Stimulated activated CD4-positive, alpha-beta T cell treated with anti-CD3 and anti-CD28 coated beads, Interleukin-12 subunit alpha, Interleukin-12 subunit beta, amount 100 ng/mL, for 48 hours (primary cell): Measurements from ENCODE around the gene MORN1.

ENCODE experiments used
- DNase-seq, 3 donors: peaks; one replicate each; pipeline ENCODE4 v3.0.0-alpha.2; 2020; ENCODE audit warnings: low read depth in 2 of 3, low spot score in 1 of 3

The MORN1 gene

DNA sequence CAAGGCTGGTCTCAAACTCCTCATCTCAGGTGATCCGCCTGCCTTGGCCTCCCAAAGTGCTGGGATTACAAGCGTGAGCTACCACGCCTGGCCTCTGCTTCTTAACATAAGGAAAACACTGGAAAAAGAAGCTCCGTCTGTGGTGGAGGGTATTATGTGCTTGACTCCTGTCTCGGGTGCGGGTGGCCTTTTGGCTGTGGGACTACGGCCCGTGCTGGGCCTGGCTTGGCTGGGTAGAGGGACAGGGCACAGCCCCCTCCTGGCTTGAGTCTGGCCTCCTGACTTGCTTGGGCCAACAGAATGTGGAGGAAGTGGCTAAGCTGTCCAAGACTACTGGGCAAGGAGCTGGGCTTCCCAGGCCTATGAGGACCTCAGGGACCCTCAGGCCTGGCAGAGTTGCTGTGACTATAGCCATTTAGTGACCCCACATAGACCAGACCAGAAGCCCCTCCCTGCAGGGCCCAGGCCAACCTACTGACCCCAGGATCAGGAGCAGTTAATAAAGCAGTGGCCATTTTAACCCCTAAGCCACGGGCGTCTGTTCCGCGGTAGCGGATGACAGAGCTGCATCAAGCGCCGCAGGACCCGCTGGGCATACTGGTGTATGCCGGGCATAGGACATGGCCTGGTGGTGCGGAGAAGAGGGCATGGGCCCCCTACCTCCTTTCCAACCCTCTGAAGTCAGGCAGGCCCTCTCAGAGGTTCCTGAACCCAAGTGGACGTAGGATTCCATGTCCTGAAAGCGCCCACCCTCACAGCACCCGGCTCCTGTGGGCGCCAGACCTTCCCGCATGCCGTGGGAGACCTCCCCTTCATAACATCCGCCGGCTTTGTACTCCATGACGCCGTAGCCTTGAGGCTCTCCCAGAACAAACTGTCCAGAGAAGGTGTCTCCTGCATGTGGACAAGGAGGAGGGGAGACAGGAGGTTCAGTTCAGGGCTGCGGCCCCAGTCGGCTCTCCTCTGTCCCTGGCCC, 4.4 kb downstream of the MORN1 start:
- DNase-seq, result no peak

GRCh38 chr1:2385606-2386280, 5.6 kb downstream of the MORN1 start:
- DNase-seq, result no peak

DNA sequence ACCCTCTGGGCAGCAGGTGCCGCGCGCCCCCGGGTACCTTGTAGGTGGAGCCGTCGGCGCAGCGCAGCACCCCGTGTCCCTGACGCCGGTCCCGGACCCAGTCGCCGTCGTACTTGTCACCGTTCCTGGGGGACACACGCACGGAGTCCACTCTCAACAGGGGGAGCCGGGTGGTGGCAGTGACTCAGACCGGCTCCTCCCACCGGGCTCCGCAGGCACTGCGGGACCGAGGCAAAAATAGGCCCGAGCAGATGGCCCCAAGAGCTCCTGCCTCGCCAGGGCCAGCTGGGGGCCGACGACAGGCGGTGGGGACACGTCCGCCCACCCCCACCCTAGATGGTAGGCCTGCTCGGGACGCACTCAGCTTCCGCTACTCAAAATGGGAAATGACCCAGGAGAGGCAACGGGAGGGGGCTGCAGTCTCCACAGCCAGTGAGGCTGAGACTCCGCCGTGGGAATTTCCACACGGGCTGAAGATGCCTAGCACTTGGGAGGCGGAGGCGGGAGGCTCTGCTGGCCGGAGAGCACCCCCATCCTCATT, 6.3 kb downstream of the MORN1 start:
- no peak for DNase-seq

DNA sequence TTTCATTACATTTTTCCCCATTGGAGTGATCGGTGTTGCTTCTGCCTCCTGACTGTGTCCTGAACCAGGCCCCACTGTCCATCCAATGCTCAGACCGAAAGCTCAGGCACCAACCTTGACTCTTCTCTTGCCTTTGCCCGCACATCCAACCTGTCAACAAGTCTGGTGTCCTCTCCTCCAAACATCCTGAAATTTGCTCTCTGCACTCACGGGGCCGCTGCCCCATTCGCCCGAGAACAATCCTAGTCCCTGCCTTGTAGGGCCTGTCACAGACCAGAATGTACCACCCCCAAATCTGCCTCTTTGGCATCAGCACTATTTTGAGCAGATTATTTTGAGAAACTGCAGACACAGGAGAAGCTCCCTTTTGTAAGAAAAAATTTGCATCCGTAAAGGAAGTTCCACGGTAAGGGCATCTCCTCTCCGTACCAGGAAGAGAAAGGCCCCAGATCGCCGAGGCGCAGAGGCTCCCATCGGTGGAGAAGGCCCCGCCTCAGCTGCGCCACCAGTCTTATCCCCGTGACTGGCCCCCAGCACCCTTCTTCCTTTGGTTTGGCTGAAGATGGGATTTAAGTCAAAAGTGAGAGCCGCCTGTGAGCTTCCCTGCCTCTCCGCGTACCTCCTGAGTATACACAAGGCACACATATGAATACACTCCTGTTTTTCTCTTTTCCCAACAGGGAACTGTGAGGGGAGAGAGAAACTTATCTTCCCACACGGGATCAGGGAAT, 7.1 kb downstream of the MORN1 start:
- DNase-seq, result no peak

GRCh38 chr1:2383576-2383975, 7.8 kb downstream of the MORN1 start:
- DNase-seq, result no peak

DNA sequence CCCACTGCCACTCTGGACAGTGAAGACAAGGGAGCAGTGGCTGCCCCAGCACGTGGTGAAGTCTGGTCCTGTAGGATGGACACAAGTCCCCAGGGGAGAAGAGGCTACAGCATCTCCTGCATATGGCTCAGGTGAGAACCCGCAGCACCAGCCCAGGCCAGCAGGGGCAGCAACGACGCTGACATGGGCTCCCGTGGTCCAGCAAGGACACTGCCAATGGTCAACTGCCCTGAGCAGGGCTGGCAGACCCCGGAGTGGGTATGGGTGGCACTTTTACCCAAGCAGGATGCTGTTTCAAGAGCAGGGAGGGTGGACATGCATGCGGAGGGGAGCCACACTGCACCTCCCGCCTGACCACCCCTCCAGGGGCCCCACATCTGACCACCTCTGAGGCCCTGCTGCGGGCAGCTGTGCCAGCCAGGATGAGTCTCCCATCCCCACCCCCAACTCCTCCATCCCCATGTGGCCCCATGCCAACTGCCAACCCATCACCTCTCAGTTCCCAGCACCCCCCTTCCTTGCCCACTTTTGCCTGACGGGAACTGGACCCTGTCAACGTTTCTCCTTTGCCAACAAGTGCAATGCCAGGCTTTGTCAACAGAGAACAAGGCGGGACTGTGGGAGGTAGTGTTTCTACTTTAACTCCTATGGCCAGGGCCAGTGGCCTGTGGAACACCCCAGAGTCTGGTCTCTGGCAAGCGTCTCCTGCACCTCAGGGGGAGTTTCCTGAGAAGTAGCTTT, 8.6 kb downstream of the MORN1 start:
- DNase-seq, result peak in 1 of 3 donors; percentile 16

DNA sequence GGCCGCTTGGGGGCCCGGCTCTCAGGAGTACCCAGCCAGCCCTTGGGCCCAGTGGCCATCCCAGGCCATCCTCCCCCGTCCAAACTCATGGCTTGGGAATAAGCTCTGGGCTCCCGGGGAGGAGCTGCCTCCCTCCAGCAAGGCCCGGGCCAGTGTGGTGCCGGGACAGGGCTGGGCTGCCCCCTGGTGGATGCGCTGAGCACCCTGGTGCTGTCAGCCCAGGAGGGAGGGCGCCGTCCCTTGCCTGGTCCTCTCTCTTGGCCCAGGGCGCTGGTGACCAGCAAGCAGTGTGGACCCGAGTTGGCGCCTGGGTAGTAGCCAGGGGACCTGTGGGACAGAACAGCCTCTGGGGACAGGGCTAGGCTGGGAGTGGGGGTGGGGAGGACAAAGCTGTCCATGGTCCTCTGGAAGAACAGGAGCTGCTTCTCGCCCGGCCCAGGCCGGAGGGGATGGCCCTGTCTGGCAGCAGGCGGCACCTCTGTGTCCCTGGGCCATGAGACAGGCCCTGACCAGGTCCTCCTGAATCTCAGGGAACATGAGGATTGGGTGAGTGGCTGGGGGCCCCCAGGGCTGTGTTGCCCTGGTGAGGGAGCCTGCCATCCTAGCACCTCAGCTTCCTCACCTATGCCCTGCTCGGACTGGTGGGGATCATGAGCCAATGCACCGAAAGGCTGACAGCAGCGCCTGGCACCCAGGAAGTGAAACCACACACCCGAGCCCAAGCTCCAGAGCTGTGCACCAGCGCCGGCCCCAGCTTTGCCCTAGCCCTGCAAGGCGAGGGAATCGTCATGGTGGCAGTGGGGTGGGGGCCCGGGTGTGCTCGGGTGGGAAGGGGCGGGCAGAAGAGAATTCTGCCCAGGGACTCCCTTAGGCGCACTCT, 9.4 kb downstream of the MORN1 start:
- peak; percentile 49 to 73 (median 67) for DNase-seq

DNA sequence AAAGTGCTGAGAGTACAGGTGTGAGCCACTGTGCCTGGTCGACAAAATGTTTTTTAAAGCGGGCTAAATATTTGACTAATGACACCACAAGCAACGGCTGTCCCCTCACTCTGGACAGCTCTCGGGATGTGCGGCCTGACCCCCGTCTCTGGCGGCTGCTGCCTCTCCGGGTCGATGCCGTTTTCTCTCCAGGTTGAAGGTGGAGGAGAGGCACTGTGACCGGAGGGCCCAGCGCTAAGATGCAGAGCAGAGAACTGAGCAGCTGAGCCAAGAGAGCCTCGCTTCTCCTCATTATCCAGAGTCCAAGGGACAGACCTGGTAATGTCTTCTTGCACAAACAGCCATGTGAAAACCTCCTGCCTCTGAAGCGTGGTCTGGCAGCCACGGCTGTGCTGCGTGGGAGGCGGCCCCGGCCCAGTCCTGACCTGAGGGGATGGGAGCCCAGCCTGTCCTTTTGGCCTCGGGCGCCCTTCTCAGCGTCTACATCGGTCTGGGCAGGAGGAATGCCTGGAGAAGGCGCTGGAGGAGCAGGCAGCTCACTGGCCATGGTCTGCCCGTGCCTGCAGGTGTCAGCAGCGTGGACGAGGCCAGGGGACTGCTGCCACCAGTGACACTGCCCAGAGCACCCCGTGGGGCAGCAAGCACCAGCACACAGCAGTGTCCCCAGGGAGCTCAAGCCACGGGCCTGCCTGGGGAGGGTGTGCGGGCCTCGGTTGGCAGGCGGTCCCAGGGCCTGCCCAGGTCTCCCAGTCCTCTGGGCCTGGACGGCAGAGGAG, 10.3 kb downstream of the MORN1 start:
- no peak for DNase-seq

- no peak for DNase-seq
Observed at GRCh38 chr1:2379733-2380404, 11.5 kb downstream of the MORN1 start.

DNA sequence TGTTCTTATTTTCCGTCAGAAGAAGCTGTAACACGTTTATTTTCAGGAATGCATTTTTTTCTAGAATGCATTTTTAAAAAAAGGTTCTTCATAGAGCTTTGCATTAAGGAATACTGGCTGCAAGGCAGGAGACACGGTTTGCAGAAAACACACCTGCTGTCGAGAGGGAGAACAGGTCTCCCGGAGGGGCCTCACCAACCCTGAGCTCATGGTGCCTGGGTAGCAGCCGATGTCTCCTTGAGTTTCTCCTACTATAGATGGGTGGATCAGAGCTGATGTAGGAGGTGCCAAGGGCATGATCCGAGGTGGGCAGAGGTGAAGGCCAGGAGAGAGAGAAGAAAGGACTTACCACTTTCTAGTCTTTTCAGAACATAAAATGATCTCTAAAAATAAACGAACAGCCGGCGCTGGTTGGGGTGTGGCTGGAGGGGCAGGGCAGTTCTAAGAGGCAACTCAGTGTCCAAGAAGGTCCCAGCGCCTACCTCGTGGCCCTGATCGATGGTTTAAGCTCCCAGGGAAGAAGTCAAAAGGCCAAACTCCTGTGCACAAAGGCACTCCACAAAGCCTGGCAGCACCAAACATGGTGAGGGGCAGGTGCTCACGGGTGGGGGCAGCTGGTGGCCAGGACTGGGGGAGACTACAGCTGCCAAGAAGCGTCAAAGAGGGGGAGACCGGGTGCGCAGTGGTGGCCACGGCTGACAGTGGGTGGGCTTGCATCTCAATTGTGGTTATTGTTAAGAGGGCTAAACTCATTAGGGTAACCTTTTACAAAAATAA, 12.2 kb downstream of the MORN1 start:
- DNase-seq, result no peak

GRCh38 chr1:2378441-2378851, 12.9 kb downstream of the MORN1 start:
- DNase-seq, result no peak

- DNase-seq, result no peak
Observed at GRCh38 chr1:2377751-2378440, 13.5 kb downstream of the MORN1 start.

DNA sequence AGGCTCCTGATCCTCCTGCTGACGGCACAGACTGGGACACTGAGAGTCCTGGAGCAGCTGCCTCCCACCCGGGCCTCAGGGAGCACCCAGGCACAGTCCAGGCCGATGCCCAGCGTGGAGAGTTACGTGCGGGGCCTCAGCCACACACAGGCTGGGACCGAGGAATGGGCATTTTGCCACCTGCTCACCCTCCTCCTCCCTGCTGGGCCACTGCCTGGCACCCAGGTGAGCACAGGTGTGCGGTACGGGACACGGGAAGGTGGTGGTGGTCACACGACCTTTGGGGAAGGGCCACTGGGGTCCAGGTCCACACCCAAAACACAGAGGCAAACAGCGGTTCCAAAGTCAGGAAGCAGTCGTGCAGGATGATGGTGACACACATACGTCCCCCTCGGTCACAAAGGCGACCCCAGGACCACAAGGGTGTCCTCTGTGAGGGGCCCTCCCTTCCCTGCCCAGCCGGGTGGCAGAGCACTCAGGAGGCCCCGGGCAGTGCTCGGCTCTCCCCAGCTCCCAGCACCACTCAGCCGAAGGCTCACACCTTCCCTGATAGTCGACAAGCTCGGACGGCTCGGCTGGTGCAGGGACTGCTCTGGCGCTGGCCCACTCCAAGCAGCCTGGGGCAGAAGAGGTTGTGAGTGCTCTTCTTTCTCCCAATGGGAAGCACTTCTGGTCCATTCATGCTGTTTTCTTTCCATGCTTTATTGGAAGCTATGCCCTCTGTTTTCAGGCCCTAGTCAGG, 14.3 kb downstream of the MORN1 start:
- DNase-seq, result no peak

GRCh38 chr1:2376261-2376741, 15.1 kb downstream of the MORN1 start:
- no peak for DNase-seq

DNA sequence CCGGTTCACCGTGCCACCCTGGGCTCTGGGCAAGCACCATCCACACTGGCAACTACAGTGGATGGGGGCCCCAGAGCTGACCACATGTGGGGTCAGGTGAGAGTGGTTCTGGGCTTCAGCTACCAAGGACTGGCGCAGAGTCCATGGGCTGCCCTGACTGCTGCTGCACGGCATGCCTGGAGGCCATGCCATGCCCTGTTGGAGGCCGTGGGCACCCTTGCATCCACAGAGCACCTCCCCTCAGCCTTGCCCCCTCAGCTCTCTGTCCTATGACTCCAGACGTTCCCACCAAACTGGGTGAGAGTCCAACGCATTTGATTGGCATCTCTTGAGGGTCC, 15.5 kb downstream of the MORN1 start:
- DNase-seq, result no peak

DNA sequence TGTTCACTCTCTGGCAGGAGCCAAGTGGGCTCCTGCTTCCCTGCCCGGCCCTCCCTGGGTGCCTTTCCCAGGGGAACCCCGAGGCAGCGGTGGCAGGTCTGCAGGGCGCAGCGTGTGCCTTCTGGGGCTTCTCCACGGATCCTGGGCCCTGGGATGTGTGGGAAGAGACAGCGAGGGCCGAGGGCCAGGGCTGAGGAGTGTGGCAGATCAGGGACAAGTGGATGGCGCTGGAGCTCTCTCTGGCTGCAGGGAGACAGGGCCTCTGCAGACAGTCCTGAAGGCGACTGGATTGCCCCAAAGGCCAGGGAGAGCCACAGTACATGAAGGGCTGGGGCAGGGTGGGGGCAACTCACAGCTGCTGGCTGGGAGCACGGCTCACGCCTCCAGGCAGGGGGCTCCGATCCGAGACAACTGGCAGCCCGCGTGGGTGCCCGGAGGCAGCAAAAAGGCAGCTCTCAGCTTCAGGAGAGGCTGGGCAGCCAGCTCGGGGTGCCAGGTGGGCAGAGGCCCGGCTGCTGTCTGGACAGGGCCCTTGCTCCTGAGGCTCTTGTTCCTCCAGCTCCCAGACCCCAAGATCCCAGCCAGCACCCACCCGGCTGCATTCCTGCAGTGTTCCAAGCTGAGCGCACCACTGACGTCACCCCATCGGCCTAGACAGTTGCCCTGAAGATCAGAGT, 16.0 kb downstream of the MORN1 start:
- no peak for DNase-seq
